Testis (tissue), 3 donors: ENCODE data around the gene ALX1. TPM values are rescaled to one million over a fixed set of nuclear protein-coding genes. Genes with fewer than 3 reads are reported as not detected.

Source experiments
- DNase-seq: peaks from one replicate; pipeline ENCODE4 v3.0.0-alpha.2; 2019
- H3K27ac ChIP-seq, 2 donors: fragments of 200-600 bp; sonication (generic); one replicate each; pipeline ENCODE4 v1.5.1; 2019
- H3K27me3 ChIP-seq: fragments of 200-600 bp; sonication (generic); one replicate; pipeline ENCODE4 v1.5.1; 2019
- H3K36me3 ChIP-seq: fragments of 200-600 bp; sonication (generic); one replicate; pipeline ENCODE4 v1.5.1; 2017; ENCODE audit warnings: low read depth; ENCODE audit errors: missing control alignments
- H3K4me1 ChIP-seq: fragments of 200-600 bp; sonication (generic); one replicate; pipeline ENCODE4 v1.5.1; 2019
- H3K4me3 ChIP-seq, 2 donors: fragments of 200-600 bp; sonication (generic); one replicate each; pipeline ENCODE4 v1.5.1; 2017 to 2019
- H3K9me3 ChIP-seq: fragments of 200-600 bp; sonication (generic); one replicate; pipeline ENCODE4 v1.5.1; 2017
- POLR2A ChIP-seq: fragments of 450-650 bp; IDR thresholded peaks from one replicate; pipeline ENCODE4 v1.6.1; 2017; ENCODE audit warnings: antibody characterized with exemption, mild to moderate bottlenecking, moderate library complexity
- WGBS, 2 donors: methylation state at CpG; one replicate each; pipeline ENCODE4 v1.1.5; 2018; 5-methylcytosine and 5-hydroxymethylcytosine counted together
- intact Hi-C: fragments of 100-400 bp; cut with DNase I; formaldehyde crosslinking; loops from one replicate; pipeline ENCODE4 v1.15.1; 2023; ENCODE audit warnings: low total_unique reads
- polyA plus RNA-seq: library from polyadenylated mRNA; stranded (reverse); fragments of 350-450 nt; fragmentation: Illumina TruSeq; extraction: RNeasy Lipid Tissue Mini Kit (QIAGEN cat#74804); gene quantifications from one replicate; pipeline ENCODE4 v1.2.3, GENCODE V29; 2014; ENCODE audit warnings: low read depth, low replicate concordance; ENCODE audit not compliant: insufficient read depth
- total RNA-seq, 2 donors: library from RNA; depleted of rRNA; stranded (reverse); fragments of >200 nt; gene quantifications; one replicate each; pipeline ENCODE4 v1.2.3, GENCODE V29; 2016
- TF ChIP-seq, protein P1 (sequence below), 3 experiments: fragments of 450-650 bp in 2 of 3; fragments of 200-600 bp in 1 of 3; sonication (generic) in 1 of 3; IDR thresholded peaks; one replicate each; pipeline ENCODE4 v1.5.1; 2016 to 2019; ENCODE audit warnings: antibody characterized with exemption in 3 of 3, mild to moderate bottlenecking in 2 of 3, moderate library complexity in 1 of 3

ALX1 gene
- total and polyA plus RNA-seq, 3 donors from 2014 or later: 0.25 to 0.80 TPM; not detected in 1

DNA sequence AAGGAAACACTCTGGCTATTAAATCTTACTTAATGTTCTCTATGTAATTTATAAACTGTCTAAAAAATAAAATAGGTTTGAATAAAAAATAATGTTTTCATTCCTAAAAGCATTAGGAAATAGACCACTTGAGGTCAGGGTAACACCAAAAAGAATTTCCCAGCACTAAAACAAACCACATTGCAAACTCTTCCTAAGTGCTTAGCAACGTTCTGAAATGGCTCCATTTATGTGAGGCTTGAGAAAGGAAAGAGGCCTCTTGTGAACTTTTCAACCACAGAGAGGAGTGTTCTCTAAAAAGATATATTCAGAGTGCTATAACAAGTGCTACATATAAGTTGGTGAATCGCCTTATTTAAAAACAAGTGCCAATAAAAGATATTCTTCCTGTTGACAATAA, 42.7 kb downstream of the ALX1 start:
- Histone ChIP-seq H3K27ac (no peak overlapping the region), H3K4me3 (no peak overlapping the region), H3K36me3 (no peaks in the 10 kb centered on the region), H3K9me3 (no peaks in the 10 kb centered on the region), H3K4me1 (no peaks in the 10 kb centered on the region), H3K27me3 (no peaks in the 10 kb centered on the region)
- WGBS, 2 donors: 58 to 60% methylated on average over 2 of the region's 2 CpGs
- TF ChIP-seq POLR2A: no peak
- TF ChIP-seq, protein P1, sequence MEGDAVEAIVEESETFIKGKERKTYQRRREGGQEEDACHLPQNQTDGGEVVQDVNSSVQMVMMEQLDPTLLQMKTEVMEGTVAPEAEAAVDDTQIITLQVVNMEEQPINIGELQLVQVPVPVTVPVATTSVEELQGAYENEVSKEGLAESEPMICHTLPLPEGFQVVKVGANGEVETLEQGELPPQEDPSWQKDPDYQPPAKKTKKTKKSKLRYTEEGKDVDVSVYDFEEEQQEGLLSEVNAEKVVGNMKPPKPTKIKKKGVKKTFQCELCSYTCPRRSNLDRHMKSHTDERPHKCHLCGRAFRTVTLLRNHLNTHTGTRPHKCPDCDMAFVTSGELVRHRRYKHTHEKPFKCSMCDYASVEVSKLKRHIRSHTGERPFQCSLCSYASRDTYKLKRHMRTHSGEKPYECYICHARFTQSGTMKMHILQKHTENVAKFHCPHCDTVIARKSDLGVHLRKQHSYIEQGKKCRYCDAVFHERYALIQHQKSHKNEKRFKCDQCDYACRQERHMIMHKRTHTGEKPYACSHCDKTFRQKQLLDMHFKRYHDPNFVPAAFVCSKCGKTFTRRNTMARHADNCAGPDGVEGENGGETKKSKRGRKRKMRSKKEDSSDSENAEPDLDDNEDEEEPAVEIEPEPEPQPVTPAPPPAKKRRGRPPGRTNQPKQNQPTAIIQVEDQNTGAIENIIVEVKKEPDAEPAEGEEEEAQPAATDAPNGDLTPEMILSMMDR (IDR thresholded peaks at IDR 0.05): no peak
- intact Hi-C loops: no loop called here
- DNase-seq: no peak

DNA sequence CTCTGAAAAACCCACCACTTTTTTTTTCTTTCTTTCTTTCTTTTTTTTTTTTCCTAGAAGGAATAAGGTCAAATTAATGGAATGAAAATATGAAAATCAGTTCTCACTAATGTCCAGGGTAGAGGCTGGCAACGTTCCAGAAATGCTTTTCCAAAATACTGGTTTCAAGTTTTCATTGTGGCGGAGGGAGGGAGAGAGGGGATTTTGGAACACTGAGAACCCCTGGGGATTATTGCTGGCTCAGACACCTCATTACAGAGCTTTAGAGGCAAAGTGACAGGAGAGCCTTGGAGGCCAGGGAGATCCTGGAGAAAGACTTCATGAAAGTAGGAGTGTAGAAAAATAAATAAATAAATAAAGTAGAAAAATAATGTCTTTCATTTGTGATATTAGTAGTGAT, 45.4 kb downstream of the ALX1 start:
- no peak overlapping the region for H3K27ac ChIP-seq
- no peaks in the 10 kb centered on the region for H3K27me3 ChIP-seq
- H3K9me3 ChIP-seq: no peaks in the 10 kb centered on the region
- intact Hi-C loops: no loop called here
- DNase-seq: peak; percentile 14
- TF ChIP-seq, protein P1 (IDR thresholded peaks at IDR 0.05): no peak
- TF ChIP-seq POLR2A: no peak
- H3K36me3 ChIP-seq: no peaks in the 10 kb centered on the region
- H3K4me3 ChIP-seq: no peak overlapping the region
- no peaks in the 10 kb centered on the region for H3K4me1 ChIP-seq
- 42 to 48% methylated on average over 2 of the region's 2 CpGs for WGBS, 2 donors

- H3K27ac ChIP-seq: no peak overlapping the region
- no peak for TF ChIP-seq POLR2A
- TF ChIP-seq, protein P1 (IDR thresholded peaks at IDR 0.05): no peak
- no peaks in the 10 kb centered on the region for H3K4me1 ChIP-seq
- H3K27me3 ChIP-seq: no peaks in the 10 kb centered on the region
- no peak overlapping the region for H3K4me3 ChIP-seq
- 91% methylated on average over 2 of the region's 2 CpGs for WGBS, 2 donors
- H3K9me3 ChIP-seq: no peaks in the 10 kb centered on the region
- no peak for DNase-seq
- H3K36me3 ChIP-seq: no peaks in the 10 kb centered on the region
- intact Hi-C loops: no loop called here
These were observed 49.9 kb downstream of the ALX1 start for GRCh38 chr12:85329913-85330312.

DNA sequence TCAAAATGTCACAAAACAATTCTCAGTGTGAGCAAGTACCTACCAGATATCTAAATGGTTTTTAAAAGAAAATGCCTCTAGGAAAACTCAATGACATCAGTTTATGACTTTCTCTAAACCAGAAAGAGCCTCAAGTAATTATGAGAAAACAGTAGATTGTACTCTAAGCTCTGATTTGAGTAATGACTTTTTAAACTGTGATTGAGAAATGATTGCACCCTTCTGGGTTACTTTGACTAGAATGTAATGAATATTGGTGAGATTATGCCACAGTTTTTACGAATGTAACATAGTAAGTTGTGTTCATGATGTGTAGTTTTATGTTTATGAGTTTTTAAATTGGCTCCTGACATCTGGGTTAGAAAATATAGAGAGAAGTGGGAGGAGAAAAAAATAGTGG, 68.8 kb downstream of the ALX1 start:
- H3K4me1 ChIP-seq: no peaks in the 10 kb centered on the region
- WGBS, 2 donors: 85% methylated on average over 1 of the region's 1 CpG
- no peaks in the 10 kb centered on the region for H3K36me3 ChIP-seq
- H3K27me3 ChIP-seq: no peaks in the 10 kb centered on the region
- H3K9me3 ChIP-seq: no peaks in the 10 kb centered on the region
- TF ChIP-seq, protein P1 (IDR thresholded peaks at IDR 0.05): no peak
- TF ChIP-seq POLR2A: no peak
- DNase-seq: no peak
- no peak overlapping the region for H3K4me3 ChIP-seq
- no peak overlapping the region for H3K27ac ChIP-seq
- intact Hi-C loops: no loop called here

DNA sequence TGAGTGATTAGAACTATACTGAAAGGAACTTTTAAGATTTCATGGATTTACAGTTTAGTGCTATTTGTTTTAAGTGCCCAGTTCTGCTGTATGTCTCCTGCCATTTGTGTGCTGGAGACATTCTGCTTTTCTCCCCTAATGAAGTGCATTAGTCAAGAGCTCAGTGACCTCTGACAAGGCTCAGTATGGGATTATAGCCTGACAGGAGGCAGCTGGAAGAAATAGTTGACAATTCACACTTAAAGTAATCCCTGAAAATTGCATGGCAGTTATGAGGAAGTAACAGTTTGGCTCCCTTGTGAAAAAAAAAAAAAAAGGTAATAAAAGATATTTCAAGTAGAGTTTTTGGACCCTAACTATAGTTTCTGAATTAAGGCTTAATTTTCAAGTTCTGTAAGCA, 70.3 kb downstream of the ALX1 start:
- TF ChIP-seq, protein P1 (IDR thresholded peaks at IDR 0.05): no peak
- TF ChIP-seq POLR2A: no peak
- H3K9me3 ChIP-seq: no peaks in the 10 kb centered on the region
- intact Hi-C loops: no loop called here
- H3K27me3 ChIP-seq: no peaks in the 10 kb centered on the region
- no peak for DNase-seq
- no peaks in the 10 kb centered on the region for H3K4me1 ChIP-seq
- H3K4me3 ChIP-seq: no peak overlapping the region
- no peaks in the 10 kb centered on the region for H3K36me3 ChIP-seq
- no peak overlapping the region for H3K27ac ChIP-seq
